ENCODE data around the gene RPS21. TPM values are rescaled to one million over a fixed set of nuclear protein-coding genes. Genes with fewer than 3 reads are reported as not detected.

Gene RPS21
- total and polyA plus RNA-seq, 2 of the 13 experiments (the other 11 are each of a cell fraction or from before 2014, with no cell fraction given) = 2,647 to 11,063 TPM

- TF ChIP-seq ZBTB25 (CRISPR knock-in tag; IDR thresholded peaks at IDR 0.05) (no peak), ZNF326 (CRISPR knock-in tag; IDR thresholded peaks at IDR 0.05; ENCODE audit: borderline replicate concordance) (no peak), IKZF5 (CRISPR knock-in tag; IDR thresholded peaks at IDR 0.05) (no peak), TEF (CRISPR knock-in tag; IDR thresholded peaks at IDR 0.05) (peak; percentile 70; the same call in 1 of the 2 replicates), ZBTB44 (CRISPR knock-in tag; IDR thresholded peaks at IDR 0.05) (no peak), ARHGAP35 (CRISPR knock-in tag; IDR thresholded peaks at IDR 0.05; ENCODE audit: borderline replicate concordance) (peak; percentile 2; the same call in 1 of the 2 replicates), ZNF816 (CRISPR knock-in tag; IDR thresholded peaks at IDR 0.05; ENCODE audit: borderline replicate concordance) (no peak), NFIC (IDR thresholded peaks at IDR 0.05; ENCODE audit: low read length) (no peak), GTF3A (CRISPR knock-in tag; conservative IDR thresholded peaks at IDR 0.05) (no peak; the same call in 1 of the 2 replicates), ETV5 (CRISPR knock-in tag; IDR thresholded peaks at IDR 0.05; ENCODE audit: borderline replicate concordance) (no peak), XBP1 (CRISPR knock-in tag; IDR thresholded peaks at IDR 0.05) (no peak), ZBTB49 (CRISPR knock-in tag; IDR thresholded peaks at IDR 0.05; ENCODE audit: borderline replicate concordance) (no peak), SKI (IDR thresholded peaks at IDR 0.05; ENCODE audit: partially characterized antibody) (no peak), NFRKB (IDR thresholded peaks at IDR 0.05) (no peak), DRAP1 (CRISPR knock-in tag; IDR thresholded peaks at IDR 0.05) (peak; percentile 9; the same call in 1 of the 2 replicates), HOXD1 (CRISPR knock-in tag; IDR thresholded peaks at IDR 0.05) (no peak), RBFOX2 (IDR thresholded peaks at IDR 0.05; ENCODE audit: low read depth, low read length) (no peak), SOX13 (IDR thresholded peaks at IDR 0.05) (no peak), SOX13 (CRISPR knock-in tag; conservative IDR thresholded peaks at IDR 0.05 in 1 of 2, IDR thresholded peaks at IDR 0.05 in 1 of 2) (no peak), PAX8 (CRISPR knock-in tag; IDR thresholded peaks at IDR 0.05; ENCODE audit: borderline replicate concordance) (no peak), STAT5B (CRISPR knock-in tag; IDR thresholded peaks at IDR 0.05) (no peak), GTF2F1 (IDR thresholded peaks at IDR 0.05; ENCODE audit: low read length) (no peak), MATR3 (CRISPR knock-in tag; IDR thresholded peaks at IDR 0.05) (no peak), ZEB1 (IDR thresholded peaks at IDR 0.05; ENCODE audit: insufficient replicate concordance, low read depth) (no peak)
These were observed 16.6 kb upstream of the RPS21 start (continued) for GRCh38 chr20:62370115-62370806.

Data from HepG2 (cell line).